ENCODE results near the gene ABCG1.
"Not testable (repeated sequence)": the region's sequence is repeated elsewhere in the genome, so short reads cannot be mapped to it uniquely, and the experiment has no call there.

Gene ABCG1

DNA sequence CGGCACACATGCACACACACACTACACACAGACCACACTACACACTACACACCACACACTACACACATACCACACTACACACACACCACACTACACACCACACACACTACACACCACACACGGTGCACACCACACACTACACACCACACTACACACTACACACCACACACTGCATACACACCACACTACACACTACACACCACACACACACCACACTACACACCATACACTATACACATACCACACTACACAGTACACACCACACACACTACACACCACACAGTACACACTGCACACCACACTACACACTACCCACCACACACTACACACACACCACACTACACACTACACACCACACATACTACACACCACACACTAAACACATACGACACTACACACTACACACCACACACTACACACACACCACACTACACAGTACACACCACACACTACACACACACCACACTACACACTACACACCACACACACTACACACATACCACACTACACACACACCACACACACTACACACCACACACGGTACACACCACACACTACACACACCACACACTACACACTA is 73.7 kb downstream of the ABCG1 start:
- FAIRE-seq: not testable (repeated sequence)

DNA sequence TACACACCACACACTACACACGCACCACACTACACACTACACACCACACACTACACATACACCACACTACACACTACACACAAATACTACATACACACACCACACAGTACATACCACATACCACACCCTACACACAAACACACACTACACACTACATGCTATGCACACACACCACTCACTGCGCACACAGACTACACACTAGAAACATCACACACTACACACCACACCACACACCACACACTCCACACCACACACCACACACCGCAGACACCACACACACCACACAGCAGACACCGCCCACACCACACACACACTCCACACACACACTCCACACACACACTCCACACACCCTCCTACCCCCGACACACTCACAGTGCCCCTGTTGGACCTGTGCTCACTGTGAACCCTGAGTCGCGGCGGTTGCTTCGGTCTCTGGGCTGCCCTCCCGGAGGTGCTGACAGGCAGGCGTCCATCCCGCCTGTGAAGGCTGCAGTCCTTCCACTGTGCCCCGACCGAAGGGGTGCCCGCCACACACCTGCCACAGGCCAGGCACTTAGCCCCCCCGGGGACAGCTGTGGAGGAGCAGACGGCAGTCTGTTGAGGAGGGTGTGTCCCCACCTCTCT is 74.8 kb downstream of the ABCG1 start:
- no peak for FAIRE-seq

DNA sequence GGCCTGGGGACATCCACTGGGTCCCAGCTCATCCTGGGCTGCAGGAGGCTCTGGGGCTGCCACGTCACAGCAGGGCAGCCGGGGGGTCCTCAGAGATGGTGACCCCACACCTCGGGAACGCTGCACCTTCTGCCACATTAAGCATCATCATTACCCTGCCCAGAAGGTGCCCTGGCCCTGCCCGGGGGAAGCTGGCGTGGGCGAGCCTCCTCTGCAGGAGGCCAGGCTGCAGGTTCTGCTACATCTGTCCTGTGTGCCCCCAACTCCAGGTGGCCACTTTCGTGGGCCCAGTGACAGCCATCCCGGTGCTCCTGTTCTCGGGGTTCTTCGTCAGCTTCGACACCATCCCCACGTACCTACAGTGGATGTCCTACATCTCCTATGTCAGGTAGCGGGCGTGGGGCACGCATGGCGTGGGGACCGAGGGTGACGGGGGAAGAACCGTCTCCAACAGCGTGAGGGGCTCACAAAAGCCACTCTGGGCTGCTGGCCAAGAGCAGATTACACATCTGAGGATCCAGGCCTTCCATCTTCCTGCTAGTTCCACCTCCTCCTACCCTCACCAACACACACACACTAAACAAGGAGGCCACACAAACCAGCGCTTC is 75.4 kb downstream of the ABCG1 start:
- no peak for FAIRE-seq

DNA sequence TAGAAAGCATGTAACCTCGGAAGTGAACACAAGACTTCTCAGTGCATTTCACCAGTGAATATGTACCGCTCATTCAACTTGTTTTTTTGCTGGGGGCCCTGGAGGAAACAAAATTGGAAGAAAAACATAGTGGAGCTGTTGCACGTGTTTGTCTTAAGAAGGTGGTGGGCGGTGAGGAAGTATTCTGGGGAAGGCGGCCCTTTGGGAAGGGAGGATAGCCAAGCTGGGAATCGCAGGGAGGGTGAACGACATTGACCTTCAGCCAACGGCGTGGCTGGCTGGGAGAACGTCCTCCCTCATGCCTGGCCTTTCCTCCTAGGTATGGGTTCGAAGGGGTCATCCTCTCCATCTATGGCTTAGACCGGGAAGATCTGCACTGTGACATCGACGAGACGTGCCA is 76.9 kb downstream of the ABCG1 start:
- no peak for FAIRE-seq

DNA sequence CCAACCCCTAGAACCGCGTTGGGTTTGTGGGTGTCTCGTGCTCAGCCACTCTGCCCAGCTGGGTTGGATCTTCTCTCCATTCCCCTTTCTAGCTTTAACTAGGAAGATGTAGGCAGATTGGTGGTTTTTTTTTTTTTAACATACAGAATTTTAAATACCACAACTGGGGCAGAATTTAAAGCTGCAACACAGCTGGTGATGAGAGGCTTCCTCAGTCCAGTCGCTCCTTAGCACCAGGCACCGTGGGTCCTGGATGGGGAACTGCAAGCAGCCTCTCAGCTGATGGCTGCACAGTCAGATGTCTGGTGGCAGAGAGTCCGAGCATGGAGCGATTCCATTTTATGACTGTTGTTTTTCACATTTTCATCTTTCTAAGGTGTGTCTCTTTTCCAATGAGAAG is 77.6 kb downstream of the ABCG1 start:
- FAIRE-seq: no peak

DNA sequence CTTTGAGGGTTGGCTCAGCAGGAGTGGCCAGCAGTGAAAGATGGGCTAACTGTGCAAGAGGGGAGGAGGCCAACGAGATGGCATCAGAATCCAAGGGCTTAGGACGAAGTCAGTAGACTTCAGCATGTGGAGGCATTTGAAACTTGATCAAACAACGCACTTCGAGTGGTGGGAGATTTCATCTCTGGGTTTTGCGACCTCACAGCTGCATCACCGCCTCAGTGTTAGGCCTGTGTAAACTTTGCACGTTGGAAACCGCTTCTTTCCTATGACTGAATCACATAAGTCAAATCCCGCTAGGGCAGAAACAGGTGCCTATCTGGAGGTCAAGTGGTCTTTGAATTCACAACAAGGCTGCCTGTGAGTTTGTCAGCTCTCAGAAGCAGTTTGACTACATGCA is 78.4 kb downstream of the ABCG1 start:
- FAIRE-seq: no peak

DNA sequence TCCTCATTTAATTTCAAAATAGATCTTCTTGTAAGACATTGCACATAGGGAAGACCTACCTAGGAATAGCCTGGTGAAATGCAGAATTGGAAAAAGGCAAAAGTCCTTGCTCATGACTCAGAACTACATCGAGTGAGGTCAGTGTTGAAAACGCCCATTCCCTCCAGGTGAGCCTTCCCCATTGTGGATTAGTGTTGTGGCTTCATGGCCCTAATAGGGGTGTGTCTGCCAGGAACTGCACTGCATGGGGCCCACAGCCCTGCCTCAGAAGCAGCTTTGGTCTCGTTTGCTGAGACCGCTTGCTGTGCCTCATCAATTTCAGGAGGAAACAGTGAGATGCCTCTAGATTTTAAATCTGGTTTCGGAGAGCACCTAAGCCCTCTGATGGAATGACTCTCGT is 79.3 kb downstream of the ABCG1 start:
- FAIRE-seq: no peak

DNA sequence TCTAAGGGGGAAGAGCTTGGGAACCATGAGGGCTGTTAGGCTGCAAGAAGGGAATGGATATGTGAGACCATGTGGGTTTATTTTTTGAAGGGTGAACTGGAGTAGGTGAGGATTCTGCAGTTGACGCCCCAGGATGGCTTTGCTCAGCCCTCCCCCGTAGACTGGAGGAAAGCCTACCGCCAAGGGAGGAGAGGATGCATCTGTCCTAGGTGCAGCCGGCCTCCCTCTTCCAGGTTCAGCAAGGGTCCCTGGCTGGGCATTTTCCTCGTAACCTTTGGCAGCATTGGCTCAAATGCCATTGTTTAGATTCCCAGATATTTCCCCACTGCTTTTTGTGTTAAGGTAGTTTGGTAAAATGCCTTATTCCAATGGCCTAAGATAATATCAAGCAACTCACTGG is 79.7 kb downstream of the ABCG1 start:
- FAIRE-seq: no peak

DNA sequence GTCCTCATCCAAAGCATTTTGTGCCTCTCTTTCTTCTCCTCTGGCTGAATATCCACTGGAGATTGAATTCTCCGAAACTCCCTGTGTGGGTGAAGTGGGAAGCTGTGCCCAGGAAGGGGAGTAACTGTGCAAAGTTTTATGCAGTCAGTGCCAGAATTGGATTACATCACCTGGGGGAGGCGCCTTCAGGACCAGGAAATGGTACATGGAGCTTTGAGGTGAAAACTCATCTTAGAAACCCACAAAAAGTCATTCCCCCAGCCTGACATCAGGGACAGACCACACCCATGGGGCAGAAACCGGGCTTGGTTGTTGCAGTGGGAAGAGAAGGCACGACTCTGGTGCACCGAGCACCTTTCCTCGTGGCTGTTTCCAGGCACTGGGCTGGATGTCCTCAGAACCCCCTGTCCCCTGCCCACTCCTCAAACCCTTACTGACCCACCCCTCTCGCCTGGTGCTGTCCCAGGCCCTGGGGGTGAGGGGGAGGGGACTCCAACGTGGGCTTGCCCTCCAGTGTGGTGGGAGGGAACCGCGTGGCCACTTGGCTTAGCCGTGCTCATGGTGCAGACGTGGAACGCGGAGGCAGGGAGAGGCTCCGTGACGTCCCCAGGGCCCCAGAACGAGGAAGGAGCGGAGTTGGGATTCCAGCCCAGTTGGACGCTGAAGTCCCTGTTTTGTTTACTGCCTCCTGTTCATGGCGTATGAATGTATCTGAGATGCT is 80.5 kb downstream of the ABCG1 start:
- FAIRE-seq: no peak

DNA sequence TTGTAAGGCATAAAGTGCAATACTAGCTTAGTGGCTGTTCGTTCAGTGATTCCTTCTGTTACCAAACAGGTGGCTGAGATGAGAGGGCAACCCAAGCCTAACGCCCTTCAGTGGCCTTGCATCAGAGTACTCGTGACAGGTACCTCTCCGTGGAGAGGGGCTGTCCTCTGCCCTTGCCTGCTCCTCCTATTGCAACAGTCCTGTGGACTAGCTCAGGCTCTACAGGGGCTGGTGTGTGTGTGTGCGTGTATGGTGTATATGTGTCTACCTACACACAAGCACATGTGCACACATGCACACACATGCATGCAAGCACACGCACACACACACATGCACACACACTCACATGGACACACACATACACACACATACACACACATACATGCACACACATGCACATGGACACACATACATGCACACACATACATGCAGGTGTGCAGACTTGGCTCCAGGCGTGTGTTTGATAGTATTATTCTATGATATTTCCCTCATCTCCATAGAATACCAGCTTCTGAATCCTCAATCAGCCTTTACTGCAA is 81.2 kb downstream of the ABCG1 start:
- no peak for FAIRE-seq

DNA sequence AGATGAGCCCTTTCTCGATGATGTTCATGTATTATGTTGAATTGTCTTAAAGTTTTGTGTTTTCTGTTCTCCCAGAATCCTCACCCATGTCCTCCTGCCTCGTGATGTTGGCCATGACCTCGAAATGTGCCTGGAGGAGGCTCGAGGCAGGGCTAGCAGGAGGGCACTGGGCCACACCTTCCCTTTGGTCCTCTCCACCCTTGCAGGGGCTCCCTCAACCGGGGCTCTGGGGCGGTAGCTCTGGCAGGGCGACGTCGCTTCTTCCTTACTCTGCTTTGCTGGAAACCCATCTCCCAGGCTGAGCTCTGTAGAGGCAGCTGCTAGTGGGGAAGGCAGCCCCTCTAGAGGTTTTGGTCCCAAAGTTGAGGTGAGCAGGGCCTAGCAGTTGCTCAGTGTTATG is 82.0 kb downstream of the ABCG1 start:
- FAIRE-seq: no peak

DNA sequence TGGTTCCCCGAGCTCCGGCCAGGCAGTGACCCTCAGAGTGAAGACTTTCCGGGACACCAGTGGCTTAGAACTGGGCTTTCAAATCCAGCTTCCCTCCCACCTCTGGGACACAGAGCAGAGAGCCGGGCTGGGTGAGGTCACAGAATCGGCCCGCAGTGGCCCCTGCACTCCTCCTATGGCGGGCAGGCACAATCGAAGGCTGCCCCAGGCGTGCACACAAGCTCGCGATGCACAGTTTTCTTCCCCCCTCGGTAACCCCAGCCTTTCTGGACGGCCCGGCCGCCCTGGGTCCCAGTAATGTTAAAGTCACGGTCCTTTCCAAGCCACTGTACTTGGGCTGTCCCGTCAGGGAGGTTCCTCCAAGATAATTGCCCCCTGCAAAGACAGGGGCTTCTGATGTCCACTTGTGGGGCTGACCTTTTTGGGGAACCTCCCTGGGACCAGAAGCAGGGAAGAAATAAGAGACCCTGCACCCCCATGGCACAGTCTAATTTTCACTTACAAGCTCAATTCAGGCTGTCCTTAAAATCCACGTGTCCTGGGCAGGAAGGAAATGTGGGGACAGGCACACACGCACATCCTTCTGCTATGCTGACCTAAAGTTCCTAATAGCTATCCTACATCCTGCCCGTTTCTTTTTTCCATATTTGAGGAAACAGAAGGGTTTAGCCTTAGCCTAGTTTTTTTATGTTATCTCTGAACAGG is 82.6 kb downstream of the ABCG1 start:
- no peak for FAIRE-seq

DNA sequence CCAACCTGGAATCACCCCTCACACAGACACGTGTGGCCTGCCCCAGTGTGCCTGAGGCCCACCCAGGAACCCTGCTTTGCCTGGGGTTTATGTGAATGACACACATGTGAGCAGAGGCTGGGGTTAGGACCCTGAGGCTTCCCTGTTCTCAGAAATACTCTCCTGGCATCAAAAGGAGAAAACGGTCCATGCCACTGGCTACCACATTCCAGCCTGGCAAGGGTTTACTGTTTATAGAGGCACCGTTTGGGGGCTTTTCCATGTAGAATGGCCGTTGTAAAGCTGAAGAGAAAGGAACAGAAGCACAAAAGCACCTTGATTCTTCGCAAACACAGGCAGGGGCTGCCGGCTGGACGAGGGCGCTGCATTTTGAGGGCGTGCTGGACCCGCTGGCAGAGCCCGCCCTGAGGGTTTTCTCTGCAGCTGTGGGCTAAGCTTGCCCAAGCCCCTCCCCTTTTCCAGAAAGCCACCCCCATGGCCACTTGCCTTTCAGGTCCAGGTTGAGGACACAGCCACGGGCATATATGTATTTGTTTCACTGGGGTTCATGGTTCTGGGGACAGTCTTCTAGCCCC is 83.2 kb downstream of the ABCG1 start:
- FAIRE-seq: no peak

DNA sequence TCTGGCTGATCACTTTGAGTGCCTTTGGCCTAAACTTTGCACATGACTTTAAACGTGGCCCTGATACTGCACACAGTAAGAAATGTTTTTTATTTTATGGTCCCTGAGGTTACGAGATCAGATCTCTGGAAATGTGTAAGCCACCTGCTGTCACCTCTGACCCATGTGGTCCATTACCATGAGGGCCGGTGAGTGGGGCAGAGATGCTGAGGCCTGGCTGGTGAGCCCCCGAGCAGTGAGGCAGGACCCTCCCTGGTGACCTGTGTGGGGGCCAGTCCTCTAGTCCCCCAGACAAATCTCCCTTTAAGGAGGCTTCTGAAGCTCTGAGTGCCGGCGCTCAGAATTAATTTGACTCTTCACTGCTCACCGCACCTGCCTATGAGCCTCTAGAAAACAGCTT is 83.9 kb downstream of the ABCG1 start:
- no peak for FAIRE-seq

DNA sequence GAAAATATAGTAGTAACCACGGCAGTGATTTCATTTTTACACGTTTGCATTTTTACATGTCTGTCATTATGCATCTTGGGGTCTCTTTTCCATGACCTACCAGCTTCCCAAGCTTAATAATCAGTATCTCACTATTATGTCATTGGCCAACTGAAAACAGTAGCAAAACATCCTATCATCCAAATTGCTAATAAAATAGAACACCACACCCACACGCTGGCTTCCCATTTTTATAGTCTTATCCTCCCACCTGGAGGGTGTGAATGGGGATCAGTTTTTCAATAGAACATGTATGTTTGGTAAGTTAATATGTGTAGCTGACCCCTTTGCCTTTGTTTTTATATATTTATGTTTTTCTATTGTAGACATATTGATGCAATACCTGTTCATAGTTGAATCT is 84.5 kb downstream of the ABCG1 start:
- FAIRE-seq: no peak

DNA sequence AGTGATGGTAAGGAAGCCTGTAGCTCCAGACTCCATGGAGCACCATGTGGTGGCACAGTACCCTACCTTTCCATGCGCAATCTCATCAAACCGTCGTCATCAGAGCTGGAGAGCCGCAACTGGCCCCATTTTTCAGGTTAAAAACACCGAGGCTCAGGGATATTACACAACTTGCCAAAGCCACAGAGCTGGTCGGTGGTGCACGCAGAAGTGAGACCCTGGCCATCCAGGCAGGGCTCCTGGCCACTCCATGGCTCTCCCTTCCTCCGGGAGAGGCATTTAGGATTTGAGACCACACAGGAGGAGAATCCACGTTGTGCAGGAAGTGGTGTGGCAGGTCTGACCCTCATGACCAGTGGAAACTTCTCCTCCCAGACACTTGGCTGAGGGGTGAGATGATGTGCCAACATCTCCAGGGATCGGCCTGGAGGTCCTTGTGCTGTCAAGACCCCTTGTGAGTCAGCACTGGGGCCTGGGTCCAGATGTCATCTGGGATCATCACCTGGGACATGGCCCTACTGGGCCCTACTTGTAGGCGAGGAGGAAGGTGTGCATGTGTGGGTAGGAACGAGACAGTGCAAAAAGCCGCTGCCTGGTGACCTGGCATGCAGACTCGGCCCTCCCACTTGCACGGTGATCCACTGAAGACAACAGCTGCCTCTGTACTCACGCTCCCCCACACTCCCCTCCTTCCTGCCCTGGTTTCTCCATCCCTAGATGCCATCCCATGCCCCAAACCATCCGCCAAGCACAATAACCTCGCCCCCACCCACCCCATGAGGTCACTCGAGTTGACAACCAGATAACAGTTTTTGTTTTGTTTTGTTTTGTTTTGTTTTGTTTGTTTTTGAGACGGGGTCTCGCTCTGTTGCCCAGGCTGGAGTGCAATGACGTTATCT is 85.9 kb downstream of the ABCG1 start:
- no peak for FAIRE-seq

DNA sequence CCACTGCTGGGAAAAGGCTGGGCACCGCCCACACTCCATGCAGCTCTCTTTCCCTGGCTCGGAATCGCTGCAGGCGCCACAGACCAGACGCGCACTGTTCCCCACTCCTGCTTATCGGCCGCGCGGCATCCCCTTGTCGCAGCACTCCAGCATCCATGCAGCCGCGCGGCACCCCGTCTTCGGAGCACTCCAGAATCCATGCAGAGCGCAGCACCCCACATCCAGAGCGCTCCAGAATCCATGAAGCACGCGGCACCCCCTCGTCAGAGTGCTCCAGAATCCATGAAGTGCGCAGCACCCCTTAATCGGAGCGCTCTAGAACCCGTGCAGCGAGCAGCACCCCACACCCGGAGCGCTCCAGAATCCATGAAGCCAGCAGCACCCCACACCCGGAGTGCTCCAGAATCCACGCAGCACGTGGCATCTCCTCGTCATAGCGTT is 86.8 kb downstream of the ABCG1 start:
- no peak for FAIRE-seq

DNA sequence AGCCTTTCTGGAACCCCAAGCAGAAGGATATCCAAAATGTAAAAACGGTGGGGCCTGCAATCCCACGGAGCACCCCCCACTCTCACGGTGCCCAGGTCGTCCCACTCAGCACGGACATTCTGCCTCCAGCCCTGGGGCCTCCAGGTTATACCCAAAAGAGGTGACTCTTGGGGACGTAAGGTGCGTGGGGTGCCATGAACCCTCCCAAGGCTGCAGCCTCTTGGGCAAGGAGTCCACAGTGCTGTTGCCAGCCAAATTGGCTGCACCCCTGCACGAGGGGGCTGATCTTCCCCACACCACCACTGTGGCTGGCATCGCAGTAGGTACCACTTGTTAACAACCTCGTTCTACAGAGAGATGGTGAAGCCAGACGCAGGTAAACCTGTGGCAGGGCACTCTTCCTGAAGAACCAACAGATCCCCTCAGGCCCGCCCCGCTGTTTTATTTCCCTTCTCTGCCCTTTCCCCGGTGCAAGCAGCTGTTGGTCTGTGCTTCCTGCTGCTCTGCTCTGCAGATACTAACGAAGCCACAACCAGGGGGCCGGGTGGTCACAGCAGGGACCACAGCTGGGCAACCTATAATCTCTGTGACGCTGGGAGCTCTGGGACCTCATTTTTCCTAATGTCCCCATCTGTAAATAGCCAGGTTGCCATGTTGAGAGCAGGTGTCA is 87.6 kb downstream of the ABCG1 start:
- FAIRE-seq: no peak

DNA sequence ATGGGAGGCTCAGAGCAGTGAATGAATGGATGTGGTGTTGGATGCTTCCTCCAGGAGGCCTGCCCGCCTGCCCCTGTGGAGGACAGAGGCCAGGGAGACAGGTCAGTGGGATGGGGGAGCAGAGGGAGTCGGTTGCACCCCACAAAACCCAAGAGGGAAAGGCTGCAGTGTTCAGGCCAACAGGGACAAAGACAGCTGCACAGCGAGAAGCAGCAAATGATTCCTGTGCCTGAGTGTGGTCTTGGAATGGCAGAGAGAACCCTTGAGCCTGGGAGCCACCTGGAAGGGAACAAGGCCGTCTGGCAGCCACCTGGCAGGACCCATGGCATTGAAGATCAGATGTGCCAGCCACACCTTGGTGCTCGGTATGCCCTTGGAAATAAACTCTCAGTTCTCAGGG is 88.2 kb downstream of the ABCG1 start:
- no peak for FAIRE-seq

DNA sequence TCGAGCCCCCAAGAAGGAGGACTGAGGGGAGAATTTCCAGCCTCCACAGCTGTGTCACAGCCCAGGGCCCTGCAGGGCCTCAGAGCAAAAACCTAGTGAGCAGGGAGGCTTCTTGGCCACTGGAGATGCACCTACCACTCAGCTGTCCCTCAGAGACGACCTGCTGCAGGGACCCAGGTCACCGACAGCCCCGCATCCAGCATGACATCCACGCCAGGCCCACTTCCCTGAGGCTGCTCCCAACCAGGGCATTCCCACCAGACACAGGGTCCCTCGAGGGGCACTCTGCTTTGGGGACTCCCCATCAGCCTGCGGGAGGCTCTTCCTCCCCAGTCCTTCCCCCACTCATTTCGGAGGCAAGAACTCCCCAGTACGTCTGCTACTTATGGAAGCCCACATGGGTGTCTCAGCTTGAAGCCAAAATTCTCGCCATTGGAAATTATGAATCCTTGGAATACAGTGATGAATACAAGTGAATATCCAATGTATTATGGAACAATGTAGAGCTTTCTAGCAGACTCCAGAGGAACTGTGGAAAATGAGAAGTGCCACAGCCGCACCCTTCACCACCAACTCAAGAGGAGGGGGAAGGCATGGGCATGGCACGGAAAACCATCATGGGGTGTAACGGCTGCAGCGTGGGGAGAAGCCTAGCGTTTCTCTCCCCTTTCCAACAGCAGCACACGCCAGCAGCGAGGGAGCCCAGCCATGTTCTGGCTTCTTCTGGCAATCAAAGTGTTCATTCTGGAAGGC is 89.4 kb downstream of the ABCG1 start:
- no peak for FAIRE-seq
